GM20431 (cell line): ENCODE results near the gene RUNX2.

Source experiments
- in situ Hi-C: fragments of 300-500 bp; cut with MseI, MboI; formaldehyde crosslinking; loops from one replicate; pipeline ENCODE4 v1.15.0; 2020; ENCODE audit warnings: low sequenced_read_pairs; ENCODE audit not compliant: unreplicated experiment

The RUNX2 gene

DNA sequence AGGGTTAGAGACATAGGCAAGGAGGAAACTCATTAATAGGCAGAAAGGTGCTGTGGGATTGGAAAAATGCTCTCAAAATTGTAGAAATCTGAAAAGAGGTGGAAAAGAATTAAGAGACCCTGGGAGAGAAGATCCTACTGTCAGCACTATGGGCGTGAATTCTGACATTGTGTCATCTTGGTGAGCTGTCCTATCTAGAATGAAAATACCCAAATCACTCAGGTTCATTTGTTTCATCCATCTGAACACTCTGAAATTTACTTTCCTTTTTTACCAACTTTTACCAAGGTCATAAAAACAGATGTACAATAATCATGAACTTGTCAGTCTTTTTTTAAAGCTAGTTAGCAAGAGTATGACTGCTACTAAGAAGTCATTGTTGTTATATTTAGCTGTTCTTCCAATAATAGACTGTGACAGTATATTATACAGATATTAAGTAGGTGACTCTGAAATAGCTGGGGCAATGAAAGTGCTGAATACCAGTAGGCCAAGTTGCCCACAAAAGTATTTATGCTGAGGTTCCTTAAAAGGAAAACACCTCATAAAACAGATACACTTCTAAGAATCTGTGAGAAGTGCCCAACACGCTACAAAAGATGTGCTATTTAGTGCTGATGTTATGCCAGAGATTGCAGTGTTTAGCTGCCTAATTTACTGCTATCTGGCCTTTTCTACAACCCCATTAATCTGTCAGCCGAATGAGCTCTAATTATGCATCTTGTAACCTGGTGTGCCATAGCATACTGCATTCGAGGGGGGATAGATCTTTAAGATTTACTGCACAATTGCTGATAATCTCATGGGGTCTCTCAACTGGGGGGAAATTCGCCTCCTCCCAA lies 267.1 kb downstream of the RUNX2 start:
- in situ Hi-C loops: no loop called here

DNA sequence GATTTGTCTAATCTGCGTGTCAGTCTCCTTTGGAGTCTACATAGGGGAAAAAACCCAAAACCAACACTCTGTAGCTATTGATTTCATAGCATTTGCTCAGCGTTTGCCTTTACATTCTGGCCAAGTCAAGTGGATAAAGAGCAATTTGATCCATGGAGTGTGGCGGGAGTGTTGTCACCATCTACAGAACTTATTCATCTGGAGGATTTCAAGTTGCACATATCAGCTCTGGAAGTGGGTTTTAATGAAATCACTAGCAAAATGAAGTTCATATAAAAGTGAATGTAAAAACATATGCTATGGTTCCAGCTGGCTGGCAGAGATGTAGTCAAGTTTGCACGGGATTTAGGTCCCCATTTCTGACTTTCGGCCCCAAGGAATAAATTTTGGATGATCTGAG lies 269.3 kb downstream of the RUNX2 start:
- in situ Hi-C loops: no loop called here

DNA sequence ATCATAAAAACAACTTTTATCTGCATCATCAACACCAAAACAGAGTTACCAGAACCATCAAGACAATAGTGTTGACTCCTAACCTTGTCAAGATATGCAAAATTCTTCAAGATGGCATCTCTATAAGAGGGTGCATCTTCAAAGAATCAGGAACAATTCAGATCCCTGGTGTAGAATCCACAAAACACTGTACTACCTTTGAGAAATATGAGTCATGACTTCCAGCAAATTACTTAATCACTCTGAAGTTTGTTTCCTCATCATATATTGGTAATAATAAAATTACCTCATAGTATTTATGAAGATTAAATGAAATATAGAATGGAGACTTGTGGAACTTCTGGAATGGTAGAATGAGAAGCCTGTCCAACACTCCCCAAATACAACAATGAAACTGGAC lies 270.9 kb downstream of the RUNX2 start:
- in situ Hi-C loops: no loop called here

DNA sequence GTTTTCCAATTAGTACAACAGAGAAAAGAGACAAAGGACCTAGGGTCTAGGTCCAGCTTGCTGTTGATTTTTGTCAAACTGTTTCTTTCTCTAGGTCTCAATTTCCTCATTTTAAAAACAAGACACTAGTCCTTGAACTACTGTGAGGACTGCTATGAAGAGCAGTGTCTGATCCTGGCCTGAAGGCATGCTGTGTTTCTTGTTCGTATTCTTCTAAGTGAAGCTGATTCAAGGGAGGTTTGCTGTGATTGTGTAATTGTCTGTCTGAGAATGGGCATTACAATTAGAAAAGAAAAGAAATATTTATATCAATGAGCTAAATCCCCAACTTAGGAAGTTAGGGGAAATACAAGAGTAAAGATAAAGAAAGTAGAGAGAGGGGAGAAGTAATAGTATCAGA lies 277.8 kb downstream of the RUNX2 start:
- in situ Hi-C loops: no loop called here

DNA sequence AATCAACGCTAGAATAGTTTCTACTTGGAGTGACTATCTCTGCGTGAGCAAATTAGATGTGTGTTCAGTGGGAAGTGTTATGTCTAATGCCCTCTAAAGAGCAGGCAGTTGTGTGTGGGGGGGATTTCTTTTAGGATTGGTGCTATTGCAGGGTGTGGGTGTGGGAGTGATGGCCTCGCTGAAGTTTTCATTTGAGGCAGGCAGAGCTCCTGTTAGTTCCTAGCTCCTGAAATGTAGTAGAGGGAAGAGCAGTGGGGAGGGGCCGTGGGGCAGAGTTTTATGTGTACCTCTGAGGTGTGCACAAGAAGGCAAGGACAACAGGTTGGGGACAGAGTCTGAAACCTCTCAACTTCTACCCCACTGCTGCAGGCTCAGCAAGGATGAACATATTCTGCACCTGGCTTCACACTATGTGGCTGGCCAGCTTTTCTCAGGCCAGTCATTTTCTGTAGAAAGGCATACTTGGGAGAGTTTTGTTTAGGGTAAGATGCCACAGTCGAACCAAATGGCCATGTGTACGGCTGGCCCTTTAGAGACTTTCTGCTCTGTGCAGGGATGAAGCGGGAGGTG lies 278.8 kb downstream of the RUNX2 start:
- in situ Hi-C loops: no loop called here

DNA sequence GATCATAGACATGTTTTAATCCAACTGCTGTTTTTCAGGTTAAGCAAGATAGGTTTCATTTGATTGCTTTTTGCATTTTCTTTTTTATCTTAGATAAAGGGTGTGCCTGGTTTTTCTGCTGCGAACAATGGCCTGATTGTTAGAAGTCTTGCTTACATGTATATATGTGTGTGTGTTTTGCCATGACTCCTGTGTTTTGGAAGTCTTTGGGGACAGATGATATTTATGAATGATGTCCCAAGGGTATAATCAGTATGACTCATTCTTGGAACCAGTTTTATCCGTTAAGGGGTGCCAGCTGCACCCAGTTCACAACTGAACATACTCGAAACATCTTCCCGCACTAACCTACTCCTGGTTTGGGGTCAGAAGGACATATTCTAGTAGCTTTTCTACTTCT lies 279.7 kb downstream of the RUNX2 start:
- in situ Hi-C loops: no loop called here

DNA sequence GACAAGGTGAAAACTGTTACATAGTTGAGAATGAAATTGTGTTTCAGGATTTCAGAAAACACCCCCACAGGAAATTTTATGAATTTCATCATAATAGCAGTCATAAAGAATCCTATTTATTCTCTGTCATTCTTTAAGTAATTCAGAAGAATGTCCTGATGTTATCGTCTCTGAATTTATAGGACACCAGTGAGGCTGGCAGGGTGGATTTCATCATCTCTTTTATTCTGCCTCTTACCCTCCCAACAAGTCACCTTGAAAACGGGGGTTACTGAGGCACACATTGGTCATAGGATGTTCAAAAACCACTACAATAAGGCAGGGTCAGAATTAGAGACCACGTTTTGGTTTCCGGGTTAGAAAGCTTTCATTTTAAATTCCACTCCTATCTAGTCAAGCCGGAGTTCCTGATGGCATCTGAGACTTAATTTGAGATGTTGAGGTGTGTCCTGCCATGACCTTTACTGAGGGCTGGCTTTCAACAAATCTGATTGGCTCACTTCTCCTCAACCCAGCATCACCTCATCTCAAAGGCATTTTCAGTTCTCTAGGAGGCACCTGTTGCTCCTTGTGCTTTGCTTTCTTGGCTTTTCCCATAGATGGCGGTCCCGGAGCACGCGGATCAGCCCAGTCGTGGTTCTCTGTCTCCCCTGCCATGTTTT lies 280.3 kb downstream of the RUNX2 start:
- in situ Hi-C loops: no loop called here

DNA sequence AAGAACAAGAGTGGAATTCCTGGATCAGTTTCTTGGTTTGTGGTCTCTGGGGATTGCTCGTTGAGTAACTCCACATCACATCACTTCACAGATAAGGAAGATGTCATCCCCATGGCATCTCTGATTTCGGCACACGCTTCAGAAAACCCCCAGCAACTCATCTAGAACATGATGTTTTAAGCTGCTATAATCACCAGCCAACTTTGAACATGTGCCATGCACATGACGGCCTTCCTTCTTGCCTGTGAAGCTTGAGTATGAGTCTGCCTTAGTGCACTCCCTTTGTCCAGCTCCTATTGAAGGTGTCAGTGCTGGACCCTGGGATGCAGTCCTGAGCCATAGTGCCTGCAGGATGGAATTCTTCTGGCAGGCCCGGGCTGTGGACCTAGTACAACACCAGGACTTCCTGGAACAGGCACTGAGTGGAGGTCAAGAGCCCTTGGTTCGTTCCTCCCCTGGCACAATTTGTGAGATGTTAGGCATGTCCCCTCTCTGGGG lies 281.1 kb downstream of the RUNX2 start:
- in situ Hi-C loops: no loop called here

DNA sequence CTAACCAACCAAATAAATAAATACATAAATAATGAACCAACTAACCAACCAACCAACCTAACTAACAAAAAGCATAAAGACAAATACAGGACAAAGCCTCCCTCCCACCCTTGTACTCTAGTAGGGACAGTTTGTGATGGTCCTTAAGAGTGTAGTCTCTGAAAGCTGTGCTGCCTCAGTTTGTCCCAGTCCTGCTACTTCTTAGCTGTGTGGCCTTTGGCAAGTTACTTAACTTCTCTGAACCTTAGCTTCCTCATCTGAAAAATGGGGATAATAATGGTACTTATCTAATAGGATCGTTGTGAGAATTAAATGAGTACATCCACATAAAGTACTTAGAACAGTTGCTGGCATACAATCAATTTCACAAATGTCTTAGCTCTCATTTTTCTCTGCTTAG lies 282.2 kb downstream of the RUNX2 start:
- in situ Hi-C loops: no loop called here

DNA sequence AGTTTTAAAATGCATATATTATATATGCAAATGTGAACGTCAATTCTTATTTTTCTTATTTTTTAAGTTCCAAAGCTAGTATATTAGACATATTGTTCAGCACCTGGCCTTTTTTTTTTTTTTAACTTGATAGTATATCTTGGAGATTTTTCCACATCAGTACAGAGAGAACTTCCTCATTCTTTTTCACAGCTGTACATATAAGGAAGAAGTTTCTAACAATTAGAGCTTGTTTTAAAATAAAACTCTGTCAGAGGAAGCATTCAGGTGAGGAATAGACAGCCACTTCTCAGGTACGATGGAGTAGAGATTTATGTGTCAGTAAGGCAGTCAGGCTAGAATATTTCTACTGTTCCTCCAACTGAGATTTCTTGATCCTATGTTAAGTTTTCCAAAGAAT lies 282.7 kb downstream of the RUNX2 start:
- in situ Hi-C loops: no loop called here

DNA sequence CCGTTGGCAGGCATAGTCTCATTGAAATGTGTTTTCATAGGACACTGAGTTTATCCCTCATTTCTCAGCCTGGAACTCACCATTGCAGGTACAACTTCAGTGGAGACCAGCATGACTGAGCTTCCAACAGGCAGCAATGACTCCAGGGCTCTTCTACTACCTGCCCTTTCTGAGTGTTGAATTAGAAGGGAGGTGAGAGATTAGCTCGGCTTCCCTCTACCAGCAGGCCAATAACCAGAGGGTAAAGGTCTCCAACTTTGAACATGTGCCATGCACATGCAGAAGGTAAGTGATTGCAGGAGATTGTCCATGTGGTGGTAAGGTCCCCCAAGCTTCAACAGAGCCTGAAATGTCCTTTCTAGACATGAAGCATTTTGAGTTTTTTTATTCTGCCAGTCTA lies 283.4 kb downstream of the RUNX2 start:
- in situ Hi-C loops: no loop called here

DNA sequence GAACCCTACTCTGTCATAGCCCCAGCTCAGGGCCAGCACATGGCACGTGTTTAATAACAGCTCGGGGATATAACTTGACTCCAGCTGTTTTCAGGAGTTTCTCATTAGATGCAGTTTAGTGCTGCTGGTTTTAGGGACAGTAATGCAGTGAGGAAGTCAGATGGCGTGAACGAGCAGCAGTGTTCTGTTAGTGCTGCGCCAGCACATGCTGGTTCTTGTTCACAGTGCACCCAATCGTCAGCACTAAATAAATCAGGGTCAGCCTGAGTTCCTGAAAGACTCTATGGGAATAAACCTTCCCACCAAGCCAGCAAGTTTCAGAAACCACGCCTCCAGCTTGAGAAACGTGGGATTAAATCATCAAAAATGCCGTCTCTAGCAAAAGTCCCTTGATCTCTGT lies 285.5 kb downstream of the RUNX2 start:
- in situ Hi-C loops: no loop called here

DNA sequence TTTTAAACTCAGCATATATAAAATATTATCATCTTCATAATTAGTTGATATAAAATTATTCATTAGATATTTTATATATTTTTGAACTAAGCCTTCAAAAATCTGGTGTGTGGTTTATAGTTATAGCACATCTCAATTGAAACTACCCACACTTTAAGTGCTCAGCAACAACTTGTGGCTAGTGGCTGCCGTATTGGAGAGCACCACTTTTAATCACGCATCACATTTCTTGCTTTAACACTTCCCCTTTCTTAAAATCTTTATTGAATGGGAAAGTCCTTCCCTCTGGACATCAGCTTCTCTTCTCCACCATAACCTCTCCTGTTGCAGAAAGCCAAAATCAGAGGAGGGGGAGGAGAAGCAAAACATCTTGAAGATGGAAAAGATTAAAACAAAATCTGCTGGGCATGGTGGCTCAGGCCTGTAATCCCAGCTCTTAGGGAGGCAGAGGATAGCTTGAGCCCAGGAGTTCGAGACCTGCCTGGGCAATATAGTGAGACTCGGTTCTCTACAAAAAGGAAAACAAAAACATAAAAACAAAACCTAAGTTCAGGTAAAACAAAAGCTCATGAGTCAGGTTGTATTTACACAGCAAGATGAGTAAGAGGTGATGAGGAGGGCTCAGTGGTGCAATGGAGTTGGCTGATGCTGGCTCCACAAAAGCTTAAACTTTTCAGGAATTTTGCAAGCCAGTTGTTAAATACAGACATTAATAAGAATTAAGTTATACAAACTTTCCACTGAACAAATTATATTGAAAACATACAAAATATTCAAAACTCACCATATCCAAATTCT lies 286.6 kb downstream of the RUNX2 start:
- in situ Hi-C loops: no loop called here

DNA sequence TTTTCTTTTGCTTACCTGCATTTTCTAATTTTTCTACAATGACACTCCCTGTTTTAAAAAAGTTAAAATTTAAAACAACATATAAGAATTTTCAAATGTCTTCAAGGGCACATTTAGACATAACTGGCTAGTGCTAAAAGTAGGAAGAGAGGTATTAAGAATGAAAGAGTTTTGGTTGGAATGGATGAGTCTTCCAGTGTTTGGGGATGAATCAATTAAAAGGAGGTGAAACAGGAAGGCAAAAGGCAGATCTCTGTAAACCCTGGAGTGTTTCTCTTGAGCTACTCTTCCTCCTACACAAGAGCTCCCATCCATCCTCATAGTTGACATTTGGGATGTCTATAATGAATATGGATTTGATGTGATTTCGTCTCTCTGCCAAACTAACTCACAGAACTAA lies 288.1 kb downstream of the RUNX2 start:
- in situ Hi-C loops: no loop called here

DNA sequence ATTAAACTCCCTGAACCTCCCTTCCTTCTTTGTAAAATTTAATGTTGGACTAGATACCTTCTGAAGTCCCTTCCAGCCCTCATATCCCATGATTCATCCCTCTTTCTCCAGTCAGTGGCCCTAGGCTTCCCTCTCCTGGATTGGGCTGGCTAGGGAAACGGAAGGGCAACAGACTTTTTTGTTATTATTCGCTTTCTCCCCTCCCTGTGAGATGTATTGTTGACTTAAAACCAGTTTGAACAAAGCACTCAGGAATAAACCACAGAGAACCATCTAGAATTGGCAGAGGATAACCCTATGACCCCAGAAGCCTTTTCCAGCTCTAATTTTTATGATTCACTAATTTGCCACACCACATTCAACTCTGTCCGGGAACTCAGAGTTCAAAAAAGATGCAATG lies 289.3 kb downstream of the RUNX2 start:
- in situ Hi-C loops: no loop called here

DNA sequence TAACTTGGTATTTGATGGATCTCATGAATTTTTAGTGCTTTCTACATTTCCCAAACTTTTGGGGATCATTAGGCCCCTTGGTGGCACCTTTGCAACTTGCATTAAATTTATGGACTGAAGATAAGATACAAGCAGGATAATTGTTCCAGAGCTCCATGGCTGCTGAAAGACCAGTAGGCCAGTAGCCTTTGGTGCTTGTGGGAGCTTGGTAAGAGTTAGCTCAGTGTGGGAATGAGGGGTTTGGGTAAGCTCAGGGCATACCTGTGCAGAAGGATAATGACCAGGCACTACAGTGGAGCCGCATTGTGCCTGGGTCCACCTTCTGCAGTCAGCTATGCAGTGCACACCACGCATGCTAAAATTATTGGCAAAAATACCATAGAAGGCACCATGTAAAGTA lies 290.1 kb downstream of the RUNX2 start:
- in situ Hi-C loops: no loop called here

DNA sequence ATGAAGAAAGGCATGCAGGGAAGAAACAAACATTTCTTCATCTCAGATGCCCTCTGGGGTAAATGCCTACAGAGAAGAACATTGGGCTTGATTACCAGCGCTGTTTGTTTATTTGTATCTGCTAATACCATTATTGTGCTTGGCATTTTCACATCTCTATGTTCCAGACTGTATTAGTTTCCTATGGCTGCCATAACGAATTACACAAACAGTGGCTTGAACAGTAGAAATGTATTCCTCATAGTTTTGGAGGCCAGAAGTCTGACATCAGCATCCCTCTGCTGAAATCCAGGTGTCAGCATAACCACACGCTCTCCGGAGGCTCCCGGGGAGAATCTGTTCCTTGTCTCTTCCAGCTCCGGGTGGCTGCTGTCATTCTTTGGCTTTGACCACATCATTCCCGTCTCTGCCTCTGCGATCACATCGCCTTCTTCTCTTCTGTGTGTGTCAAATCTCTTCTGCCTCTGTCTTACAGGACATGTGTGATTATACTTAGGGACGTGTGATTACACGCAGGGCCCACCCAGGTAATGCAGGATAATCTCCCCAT lies 291.2 kb downstream of the RUNX2 start:
- in situ Hi-C loops: no loop called here

DNA sequence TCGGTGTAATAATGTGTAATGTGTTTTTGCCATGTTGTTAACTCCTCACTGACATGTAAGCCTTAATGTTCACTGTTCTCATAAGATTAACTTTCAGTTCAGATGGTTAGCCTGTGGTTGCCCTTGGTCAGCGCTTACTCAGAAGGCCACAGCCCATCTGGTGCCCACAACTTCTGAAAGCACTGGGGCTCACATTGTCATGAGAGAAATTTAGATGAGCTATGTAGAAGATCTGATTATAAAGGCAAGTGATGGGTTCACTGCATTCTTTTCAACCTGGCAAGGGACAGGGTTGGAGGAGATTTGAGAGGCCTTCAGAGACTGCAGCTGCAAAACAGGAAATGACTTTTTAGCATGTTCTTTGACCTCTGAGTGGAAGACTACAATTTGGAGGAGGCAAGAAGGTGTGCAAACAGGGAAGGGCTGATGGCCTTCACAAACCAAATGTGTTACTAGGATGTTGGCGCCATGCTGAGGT lies 291.9 kb downstream of the RUNX2 start:
- in situ Hi-C loops: no loop called here

DNA sequence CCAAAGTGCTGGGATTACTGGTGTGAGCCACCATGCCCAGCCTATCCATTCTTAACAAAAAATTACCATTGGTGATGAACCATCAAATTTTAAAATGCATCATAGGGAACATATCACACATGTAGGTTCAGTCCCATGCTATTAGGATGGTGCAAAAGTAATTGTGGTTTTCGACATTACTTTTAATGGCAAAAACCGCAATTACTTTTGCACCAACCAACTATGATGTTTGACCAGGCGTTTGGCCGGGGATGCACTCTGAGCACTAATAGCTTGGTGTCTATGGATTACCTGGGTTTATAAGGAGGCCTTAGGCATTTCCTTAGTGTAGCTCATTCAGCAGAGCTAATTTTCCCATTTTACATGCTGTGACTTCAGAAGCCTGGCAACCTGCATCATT lies 296.1 kb downstream of the RUNX2 start:
- in situ Hi-C loops: no loop called here

DNA sequence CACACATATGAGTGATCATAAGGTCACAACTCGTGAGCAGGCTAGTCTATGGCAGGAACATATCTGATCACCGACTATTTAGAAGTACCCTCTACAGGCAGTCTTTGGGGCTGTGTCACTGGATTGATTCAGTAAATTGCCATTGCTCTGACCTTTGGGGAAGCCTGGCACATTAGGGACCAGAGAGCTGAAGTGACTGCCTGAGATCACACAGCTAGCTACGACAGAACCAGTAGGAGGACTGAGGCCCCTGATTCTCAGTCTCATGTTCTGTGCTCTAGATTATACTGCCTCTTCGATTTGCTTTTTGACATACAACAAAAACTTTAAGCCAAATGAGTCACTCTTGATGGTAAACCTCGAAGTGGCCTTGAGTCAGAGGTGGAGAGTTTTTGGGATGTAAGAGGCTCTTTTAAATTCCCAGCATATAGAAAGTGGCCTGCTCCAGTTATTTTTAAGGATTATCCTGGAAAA lies 297.1 kb downstream of the RUNX2 start:
- in situ Hi-C loops: no loop called here
